ENCODE data around the gene CCDC51.

- TF ChIP-seq CTCF (IDR thresholded peaks at IDR 0.05 in 8 of 11, conservative IDR thresholded peaks at IDR 0.05 in 3 of 11), result no peak
- TF ChIP-seq POLR2AphosphoS5 (IDR thresholded peaks at IDR 0.05), result no peak
These were observed 23.4 kb downstream of the CCDC51 start for GRCh38 chr3:48416546-48416945.
